Hippocampal formation (tissue), 2 donors: ENCODE data around the gene FAM3B.
"Not testable (repeated sequence)": the region's sequence is repeated elsewhere in the genome, so short reads cannot be mapped to it uniquely, and the experiment has no call there.

Source experiments
- DNase-seq, 2 donors: peaks; one replicate each; lab custom pipeline; 2025; lab: John Stamatoyannopoulos, UW

Gene FAM3B

GRCh38 chr21:41316200-41317062, at the start of gene FAM3B:
Gene FAM3B, plus strand, starts transcription at chr21:41316801. Its CDS starts 79 bp downstream, at chr21:41316880.
- no peak for DNase-seq

DNA sequence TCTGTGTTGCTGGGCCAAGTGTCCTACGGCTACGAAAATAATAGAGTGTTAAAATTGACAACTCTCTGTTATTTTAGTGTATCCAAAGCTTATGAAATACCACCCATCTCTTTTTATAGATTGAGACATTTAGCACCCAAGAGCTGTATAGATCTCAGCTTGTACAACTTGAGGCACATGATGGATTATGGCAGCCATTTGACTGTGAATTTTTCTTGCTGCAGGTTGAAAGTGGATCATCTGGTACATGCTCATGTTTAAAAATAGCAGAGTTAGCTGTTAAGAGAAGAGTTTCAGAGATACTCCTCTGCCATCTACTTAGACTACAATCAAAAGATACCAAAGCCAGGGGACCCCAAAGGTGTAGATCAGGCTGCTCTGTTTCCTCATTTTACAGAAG, 49.3 kb upstream of the FAM3B start:
- DNase-seq = no peak

GRCh38 chr21:41269535-41269934, 47.1 kb upstream of the FAM3B start:
- no peak for DNase-seq

DNA sequence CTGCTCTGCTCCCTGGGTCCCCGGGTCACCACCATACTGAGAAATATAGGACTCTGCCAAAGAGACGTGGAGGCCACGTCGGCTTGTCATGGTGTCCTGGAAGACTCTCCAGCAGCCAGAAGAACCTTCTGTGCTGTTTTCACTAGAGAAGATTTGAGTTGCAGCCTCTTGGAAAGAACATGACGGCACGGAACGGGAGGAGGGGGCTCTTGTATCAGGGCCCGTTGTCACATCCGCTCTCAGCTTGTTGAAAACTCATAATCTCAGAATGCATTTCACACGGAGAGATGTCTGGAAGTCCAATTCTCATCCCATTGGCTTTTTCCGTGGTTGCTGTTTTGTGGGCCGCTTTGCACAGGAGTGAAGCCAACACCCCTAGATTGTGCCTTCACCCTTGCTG, 39.4 kb upstream of the FAM3B start:
- no peak for DNase-seq

- DNase-seq = no peak
Observed at GRCh38 chr21:41277846-41278245, 38.8 kb upstream of the FAM3B start.

DNA sequence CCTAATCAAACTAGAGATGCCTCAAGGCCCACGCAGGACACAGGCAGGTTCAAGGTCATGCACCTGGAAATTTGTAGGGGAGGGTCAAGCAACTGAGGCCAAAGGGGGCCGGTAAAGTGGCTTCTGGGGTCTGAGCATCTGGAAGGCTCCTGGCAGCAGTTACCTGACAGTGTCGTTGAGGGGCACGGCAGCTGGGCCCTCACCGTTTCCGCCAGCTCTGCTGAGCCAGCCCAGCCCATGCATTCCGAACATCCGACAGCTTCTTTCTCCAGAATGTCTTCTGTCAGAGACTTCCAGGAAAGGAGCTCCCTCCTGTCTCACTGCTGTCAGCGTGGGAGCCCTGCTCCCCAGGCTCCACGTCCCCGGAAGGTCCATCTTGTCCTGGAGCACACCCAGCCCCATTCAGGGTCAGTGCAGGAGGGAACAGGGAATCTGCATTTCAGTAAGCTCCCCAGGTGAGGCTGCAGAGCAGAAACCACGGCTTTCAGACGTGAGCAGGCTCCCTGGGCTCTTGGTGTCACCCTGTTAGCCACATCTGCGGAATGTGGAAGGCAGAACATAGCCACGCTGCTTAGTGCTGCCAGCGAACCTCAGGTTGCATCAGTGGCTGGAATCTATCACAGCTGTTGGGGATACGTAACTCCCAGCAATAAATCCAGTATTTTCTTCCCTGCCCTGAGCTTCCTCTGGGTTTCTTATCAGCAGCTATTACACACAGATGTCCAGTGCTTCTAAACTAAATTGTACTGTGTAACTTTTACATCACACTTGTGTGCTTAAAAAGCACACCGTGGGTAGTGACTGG, 36.3 kb upstream of the FAM3B start:
- DNase-seq = no peak

DNA sequence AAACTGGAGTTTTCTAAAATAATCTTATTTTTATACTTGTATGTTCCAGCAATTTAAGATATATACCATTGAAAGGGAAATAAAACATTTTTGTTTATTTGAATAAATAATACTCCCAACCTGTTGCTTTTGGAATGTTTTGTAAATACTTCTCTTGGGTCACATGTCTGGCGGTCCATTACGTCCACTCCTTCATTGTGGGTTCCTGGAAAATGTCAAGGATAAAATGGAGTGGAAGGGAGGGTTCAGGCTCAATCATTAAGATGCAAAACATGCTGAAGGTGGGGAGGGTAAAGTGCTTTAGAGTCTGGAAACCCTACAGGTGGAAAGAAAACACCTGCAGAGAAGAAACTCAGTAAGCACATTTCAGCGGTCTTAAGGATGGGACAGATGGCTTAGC, 34.2 kb upstream of the FAM3B start:
- no peak for DNase-seq

GRCh38 chr21:41283211-41283818, 33.3 kb upstream of the FAM3B start:
- peak; percentile 17 to 79 for DNase-seq

GRCh38 chr21:41289431-41289830, 27.2 kb upstream of the FAM3B start:
- DNase-seq = no peak

- DNase-seq = no peak
Observed at GRCh38 chr21:41290106-41290799, 26.3 kb upstream of the FAM3B start.

- no peak for DNase-seq
Observed at GRCh38 chr21:41294548-41295231, 21.9 kb upstream of the FAM3B start.

- no peak for DNase-seq
Observed at GRCh38 chr21:41295721-41296254, 20.8 kb upstream of the FAM3B start.

DNA sequence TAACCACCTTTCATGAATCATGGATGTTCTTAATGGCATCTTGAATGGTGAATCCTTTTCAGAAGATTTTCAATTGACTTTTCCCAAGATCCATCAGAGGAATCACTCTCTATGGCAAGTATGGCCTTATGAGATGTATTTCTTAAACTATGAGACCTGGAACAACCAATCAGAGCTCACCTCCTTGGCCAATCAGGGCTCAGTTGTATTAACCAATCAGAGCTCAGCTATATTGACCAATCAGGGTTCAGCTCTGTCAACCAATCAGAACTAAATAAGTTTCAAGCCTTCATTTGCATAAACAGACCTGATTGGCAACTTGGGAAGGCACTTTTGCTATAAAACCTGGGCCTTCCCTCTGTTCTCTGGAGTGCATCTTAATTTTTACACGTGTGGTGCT, 13.6 kb upstream of the FAM3B start:
- DNase-seq = no peak

DNA sequence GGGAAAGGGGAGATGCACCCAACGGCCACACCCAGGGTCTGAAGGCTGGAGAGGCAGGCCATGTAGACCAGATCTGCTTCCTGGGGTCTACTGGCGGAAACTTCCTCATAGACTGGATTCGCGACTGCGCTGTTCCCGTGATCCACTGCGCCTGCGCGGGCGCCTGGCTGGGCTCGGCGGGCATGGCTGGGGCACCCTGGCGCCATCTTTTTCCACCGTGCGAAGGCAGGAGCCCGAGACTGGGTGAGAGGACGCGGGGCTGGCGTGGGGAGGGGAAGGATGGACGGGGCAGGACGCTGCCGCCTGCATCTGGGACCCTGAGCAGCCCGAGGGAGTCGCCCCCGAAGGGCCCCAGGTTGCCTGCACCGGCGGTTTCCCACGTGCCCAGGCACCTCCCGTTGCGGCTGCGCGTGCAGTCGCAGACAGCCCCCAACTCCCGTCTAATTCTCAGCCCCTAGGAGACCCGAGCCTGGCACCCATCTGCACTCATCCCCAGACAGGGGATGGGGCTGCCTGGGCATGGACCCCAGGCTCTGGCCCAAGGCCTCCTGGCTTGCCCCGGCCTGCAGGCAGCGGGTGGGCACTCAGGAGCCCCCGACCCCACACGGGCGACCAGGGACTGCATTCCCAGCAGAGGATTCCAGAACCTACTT, 12.4 kb upstream of the FAM3B start:
- no peak for DNase-seq

DNA sequence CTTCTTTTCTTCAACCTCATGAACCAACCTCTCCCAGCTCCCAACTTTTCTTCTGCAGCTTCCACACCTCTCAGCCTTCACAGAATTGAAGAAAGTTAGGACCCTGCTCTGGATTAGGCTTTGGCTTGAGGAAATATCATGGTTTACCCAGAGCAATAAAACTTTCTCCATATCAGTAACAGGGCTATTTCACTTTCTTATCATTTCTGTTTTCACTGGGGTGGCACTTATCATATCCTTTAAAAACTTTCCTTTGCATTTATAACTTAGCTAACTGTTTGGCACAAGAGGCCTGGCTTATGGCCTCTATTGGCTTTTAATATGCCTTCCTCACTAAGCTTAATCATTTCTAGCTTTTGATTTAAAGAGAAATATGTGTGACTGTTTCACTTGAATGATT, 9.4 kb upstream of the FAM3B start:
- no peak for DNase-seq

- DNase-seq = not testable (repeated sequence)
Observed at GRCh38 chr21:41313285-41314164, 3.1 kb upstream of the FAM3B start.

GRCh38 chr21:41315726-41316125, 875 bp upstream of the FAM3B start:
- no peak for DNase-seq

DNA sequence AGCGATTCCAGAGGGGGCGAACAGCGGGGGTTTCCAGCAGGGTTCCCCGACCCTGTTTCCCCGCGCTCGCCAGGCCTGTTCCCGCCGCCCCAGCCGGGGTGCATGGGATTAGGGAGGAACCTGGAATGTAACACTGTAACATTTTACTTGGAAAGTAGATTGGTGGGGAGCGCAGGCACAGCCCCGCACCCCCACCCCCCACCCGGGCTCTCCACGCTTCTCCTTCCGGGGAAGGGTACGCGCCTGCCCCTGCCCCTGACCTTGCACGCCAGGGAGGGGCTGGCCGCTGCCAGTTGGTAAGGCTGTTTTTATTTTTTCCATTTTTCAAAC, 427 bp downstream of the FAM3B start:
- no peak for DNase-seq

GRCh38 chr21:41317458-41317857, 857 bp downstream of the FAM3B start:
- DNase-seq = no peak

DNA sequence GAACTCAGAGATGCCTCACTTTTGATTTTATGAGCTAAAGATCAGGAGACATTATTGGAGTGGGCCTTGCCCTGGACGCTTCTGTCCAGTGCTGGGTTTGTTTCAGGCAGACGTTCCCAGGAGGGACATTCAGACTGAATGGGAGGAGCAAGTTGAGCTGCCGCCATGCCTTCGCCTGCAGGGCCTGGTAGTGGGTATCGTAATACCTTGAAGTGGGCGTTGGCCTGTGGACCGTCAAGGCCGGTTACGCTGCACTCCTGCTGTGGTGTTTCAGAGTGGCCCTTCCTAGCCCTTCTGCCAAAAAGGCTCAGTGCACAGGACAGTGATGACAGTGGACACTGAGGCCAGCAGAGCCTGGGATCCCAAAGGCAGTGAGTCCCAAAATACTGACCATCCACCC, 1.6 kb downstream of the FAM3B start:
- no peak for DNase-seq
